HUDEP-2 (cell line): ENCODE results near the gene C2orf68.
"Not testable (repeated sequence)": the region's sequence is repeated elsewhere in the genome, so short reads cannot be mapped to it uniquely, and the experiment has no call there.

Source experiments
- DNase-seq, 76 experiments: peaks; one replicate each; lab custom pipeline; 2025; ENCODE audit not compliant: unreplicated experiment in 76 of 76; lab: John Stamatoyannopoulos, UW

Gene C2orf68

GRCh38 chr2:85600951-85601770 lies 10.7 kb downstream of the C2orf68 start:
- DNase-seq, result no peak

- DNase-seq, result no peak
Observed at GRCh38 chr2:85600235-85600575, 11.7 kb downstream of the C2orf68 start.

- no peak for DNase-seq
Observed at GRCh38 chr2:85599468-85600234, 12.2 kb downstream of the C2orf68 start.

- DNase-seq, result no peak
Observed at GRCh38 chr2:85598594-85599340, 13.1 kb downstream of the C2orf68 start.

- DNase-seq, result no peak
Observed at GRCh38 chr2:85597241-85597640, 14.6 kb downstream of the C2orf68 start.

- no peak for DNase-seq
Observed at GRCh38 chr2:85596486-85597143, 15.3 kb downstream of the C2orf68 start.

GRCh38 chr2:85596026-85596333 lies 15.9 kb downstream of the C2orf68 start:
- DNase-seq, result no peak

- DNase-seq, result peak in 75 of 76 experiments; percentile 17 to 97 (median 90)
Observed at GRCh38 chr2:85595301-85596025, 16.4 kb downstream of the C2orf68 start, which contains the start of gene RNF181. TSS of gene RNF181 (plus strand) at chr2:85595745. CDS start at chr2:85595764, 19 bp downstream.

GRCh38 chr2:85594715-85595300 lies 17.1 kb downstream of the C2orf68 start:
- DNase-seq, result no peak

GRCh38 chr2:85593023-85593422 lies 18.8 kb downstream of the C2orf68 start:
- DNase-seq, result no peak

GRCh38 chr2:85592299-85592698 lies 19.6 kb downstream of the C2orf68 start:
- not testable (repeated sequence) for DNase-seq

GRCh38 chr2:85591563-85591962 lies 20.3 kb downstream of the C2orf68 start:
- no peak for DNase-seq

- DNase-seq, result no peak
Observed at GRCh38 chr2:85590950-85591349, 20.9 kb downstream of the C2orf68 start.

- DNase-seq, result no peak
Observed at GRCh38 chr2:85589982-85590791, 21.7 kb downstream of the C2orf68 start.

- no peak for DNase-seq
Observed at GRCh38 chr2:85589181-85589580, 22.7 kb downstream of the C2orf68 start.

- DNase-seq, result no peak
Observed at GRCh38 chr2:85588645-85589044, 23.2 kb downstream of the C2orf68 start.

GRCh38 chr2:85588236-85588635 lies 23.6 kb downstream of the C2orf68 start:
- DNase-seq, result no peak

- DNase-seq, result no peak
Observed at GRCh38 chr2:85585781-85586105, 26.1 kb downstream of the C2orf68 start.
